ENCODE measurements around the gene SMAD3.

The SMAD3 gene

GRCh38 chr15:67127965-67128364, 62.6 kb downstream of the SMAD3 start:
- DNase-seq: peak; percentile 94

- no peak for DNase-seq
These were observed 64.8 kb downstream of the SMAD3 start for GRCh38 chr15:67130166-67130565.

DNA sequence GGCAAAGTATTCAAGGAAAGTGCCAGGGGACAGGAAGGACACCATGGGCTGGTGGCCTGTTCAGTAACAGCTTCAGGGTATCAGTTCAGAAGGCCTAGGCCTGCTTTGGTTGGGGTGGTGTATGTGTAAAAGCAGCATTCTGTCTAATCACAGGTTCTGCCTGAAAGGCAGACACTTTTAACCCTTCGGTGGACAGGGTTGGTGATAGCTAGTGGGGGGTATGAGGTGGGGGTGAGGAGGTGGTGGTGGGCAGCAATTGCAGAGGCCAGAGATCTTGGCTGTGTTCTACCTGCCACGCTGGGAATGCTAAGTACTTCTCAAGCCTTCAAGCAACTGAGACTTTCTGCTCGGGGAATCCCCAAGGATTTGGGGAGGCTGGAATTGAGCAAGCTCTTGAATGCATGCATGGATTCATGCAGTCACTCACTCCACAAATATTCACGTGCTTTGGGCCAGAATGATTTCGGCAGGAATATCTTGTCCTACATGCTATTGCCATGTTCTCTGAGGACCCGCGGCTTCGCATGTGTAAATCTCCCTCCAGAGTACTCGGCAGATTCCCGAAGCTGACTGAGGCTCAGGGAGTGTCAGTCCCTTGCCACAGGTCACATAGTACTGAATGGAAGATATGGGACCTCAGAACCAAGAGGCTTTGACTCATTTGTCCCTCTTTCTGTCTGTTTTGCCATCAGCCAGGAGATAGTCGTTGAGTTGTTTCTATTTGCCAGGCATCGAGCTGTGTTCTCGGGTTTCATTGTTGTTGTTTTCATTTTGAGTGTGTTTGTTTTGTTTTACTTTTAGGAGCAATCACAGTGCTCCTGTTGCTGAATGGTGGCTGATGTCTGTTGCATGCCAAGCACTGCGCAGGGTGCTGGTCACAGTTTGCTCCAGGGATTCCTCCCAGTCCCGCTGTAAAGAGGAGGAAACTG, 65.5 kb downstream of the SMAD3 start:
- DNase-seq: no peak

GRCh38 chr15:67132276-67132675, 66.9 kb downstream of the SMAD3 start:
- DNase-seq: no peak

DNA sequence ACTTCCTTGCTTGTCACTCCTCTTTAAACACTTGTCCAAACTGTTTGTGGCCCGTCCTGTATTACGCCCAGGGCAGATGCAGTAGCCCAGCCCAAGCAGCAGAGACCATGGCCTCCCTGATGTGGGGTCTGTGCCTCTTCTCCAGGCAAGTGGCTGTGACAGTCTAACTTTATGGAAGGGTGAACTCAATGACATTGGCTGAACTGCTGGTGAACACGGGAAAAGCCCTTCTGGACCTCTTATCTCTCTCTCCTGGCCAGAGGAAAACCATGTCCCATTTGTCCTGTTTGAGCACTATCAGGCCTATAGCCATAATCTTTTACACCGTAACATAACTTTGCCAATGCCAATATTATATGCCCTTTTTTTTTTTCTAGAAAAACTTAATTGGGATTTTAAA, 67.6 kb downstream of the SMAD3 start:
- DNase-seq: no peak

- no peak for DNase-seq
These were observed 68.3 kb downstream of the SMAD3 start for GRCh38 chr15:67133738-67134066.

DNA sequence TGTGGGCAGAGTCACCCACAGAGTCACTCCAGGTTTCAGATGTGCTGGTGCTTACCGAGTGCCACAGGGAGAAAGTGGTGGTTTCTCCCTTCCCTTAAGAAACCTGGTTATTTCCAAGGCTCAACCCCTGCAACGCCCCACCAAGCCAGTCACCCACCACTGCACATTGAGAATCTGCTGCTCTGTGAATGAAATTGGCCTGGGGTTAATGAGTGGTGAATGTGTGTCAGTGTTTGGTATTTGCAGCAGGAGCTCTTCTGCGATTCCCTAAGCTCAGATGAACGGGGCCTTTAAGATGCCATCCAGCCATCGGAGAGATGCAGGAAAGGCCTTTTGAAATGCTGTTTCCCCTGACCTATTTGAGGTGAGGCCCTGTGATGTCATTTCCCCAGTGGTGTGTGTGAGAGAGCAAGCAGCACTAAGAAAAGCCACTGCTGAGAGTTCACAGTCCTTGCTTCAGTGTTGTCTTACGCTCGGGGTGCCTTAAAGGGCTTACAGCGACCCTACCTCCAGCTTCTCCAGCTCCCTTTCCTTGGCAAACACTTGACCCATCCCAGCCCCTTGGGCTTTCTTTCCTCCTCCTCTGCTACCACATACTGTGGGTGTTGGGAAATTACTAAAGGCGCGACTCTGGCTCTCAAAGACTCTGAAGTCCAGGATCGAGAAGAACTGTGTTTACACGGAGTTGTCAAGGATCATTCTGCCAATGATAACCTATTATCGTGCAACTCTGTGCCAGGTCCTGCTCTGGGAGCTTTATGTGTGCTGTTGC, 68.9 kb downstream of the SMAD3 start:
- no peak for DNase-seq

- no peak for DNase-seq
These were observed 69.6 kb downstream of the SMAD3 start for GRCh38 chr15:67134871-67135492.

GRCh38 chr15:67135494-67135893, 70.1 kb downstream of the SMAD3 start:
- DNase-seq: no peak

DNA sequence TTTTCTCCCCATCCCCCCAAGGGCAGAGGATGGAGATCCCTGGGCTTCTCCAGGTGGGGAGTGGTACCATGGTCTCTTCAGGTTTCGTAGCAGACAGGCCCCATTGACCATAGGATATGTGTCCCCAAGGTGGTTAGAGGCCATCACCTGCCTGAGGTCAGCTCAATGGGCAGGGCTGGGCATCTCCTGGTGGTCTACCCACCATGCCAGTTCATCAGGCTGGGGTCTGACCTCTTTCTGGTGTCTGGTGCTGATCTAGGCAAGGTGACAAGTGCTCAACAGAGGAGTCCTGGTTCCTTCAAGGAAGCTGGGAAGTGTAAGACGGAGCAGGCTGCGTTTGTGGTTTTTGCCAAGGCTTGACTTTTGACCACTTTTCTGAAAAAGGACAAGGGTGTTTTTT, 71.4 kb downstream of the SMAD3 start:
- no peak for DNase-seq

- peak; percentile 48 for DNase-seq
These were observed 71.9 kb downstream of the SMAD3 start for GRCh38 chr15:67137319-67137718.

- DNase-seq: no peak
These were observed 72.8 kb downstream of the SMAD3 start for GRCh38 chr15:67137951-67138848.

DNA sequence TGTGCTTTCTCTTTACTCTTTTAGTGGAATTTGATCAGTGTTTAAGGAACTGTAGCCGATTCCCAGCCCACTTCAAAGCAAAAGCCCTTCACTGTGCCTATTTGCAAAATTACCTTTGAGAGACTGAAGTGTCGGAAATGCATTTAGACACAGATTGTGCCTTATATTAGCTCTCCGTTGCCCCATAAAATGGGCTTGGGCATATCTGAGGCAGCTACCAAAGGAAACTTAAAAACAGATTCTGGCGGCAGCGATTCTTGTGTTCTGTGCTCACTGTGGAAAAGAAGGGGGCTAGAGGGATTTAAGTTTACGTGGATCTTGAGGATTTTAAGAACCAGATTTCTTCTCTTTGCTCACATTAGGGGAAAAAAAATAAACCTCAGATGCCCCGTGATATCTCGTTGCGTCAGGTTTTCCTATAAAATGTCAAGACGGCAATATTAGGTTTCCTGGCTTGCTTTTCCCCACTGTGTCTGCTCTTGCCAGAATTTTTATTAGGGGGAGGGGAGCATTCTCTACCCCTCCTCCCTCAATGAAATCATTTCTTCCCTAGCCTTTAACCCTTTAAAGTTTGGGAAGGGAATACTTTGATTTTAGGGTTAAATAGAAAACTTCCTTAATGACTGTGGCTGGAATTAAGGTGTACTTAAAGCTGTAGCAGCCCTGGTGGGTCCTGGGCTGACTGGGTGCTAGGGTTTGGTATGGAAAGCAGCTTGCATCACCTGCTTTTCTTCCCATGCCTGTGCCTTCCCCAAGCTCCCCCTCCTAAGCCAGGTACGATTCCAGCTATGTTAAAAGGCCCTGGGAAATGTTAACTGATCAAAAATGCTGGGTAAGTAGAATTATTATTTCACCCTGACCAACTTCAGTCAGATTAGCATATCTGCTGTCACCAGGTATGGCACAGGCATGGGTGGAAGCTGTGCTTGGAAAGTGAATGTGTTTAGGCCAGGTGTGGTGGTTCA, 73.8 kb downstream of the SMAD3 start:
- no peak for DNase-seq

DNA sequence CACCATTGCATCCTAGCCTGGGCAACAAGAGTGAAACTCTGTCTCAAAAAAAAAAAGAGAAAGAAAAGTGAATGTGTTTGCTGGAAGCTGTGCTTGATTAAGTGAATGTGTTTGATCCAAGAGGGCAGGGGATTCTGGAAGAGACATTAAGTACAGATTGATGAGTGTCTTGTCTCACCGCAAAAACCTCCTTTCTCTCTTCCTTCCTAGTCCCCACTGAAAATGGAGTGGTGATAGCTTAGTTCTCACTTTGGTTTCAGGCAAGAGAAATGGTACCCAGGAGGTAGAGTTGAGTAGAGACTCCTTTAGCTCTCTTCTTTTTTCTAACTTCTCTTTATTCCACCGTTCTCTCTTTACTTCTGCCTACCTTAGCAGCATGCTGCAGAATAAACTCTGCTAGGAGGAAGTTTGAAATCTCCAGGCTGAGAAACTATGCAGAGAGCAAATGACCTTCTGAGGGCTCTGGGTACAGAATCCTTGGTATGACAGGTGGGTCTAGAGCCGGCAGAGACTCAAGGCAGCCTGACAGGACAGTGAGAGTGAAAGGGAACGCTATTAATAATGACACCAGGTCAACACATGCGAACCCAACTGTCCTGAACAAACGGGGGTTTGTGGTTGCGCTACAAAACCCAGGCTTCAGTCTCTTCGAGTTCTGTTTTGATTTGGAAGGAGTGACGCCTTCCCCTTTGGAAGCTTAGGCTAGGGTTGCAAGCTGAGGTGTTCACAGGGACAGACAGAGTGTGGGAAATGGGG, 74.9 kb downstream of the SMAD3 start:
- no peak for DNase-seq

DNA sequence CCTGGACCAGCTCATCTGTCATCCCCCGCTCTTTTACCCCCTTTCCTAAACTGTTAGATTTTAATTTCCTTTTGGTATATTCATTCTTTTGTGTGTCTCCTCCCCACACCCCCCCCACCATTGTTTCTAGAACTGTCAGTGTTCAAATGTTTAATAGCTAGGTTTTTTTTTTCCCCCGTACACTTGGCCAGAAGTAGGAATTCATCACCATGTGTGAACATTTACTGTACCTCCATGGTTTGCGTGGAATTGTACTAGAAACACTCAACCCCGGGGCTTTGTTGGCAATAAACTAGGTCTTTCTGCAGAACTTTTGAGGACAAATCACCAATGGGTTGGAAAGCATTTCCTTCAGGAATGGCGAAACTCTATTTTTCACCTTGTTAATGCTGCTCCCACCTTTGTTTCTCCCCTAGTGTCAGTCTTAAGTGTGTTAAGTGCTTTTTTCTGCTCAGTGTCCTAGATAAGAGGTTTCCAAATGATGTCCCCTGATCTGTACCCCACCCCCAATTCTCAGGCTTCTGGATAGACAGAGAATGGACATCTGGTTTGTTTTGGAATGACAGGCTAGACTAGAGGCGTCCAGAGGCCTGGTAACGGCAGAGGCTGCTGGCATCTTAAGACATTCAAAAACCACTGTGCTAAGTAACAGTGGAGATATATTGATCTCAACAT, 76.8 kb downstream of the SMAD3 start:
- no peak for DNase-seq

DNA sequence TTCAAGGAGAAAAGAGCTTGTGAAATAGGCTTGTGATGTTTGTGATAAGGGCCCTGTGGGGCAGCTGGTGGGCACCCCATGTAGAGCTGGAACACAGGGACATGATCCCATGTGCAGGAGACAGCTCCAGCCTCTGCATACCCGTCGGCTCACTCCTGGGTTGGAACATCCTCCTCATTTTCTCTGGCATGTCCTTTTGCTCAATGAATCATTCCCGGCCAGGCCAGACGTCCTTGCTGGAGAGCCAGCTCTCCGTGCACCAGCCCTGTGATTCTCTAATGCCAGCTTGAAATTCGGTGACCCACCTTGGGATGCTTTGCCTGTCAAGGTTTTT, 77.3 kb downstream of the SMAD3 start:
- no peak for DNase-seq

DNA sequence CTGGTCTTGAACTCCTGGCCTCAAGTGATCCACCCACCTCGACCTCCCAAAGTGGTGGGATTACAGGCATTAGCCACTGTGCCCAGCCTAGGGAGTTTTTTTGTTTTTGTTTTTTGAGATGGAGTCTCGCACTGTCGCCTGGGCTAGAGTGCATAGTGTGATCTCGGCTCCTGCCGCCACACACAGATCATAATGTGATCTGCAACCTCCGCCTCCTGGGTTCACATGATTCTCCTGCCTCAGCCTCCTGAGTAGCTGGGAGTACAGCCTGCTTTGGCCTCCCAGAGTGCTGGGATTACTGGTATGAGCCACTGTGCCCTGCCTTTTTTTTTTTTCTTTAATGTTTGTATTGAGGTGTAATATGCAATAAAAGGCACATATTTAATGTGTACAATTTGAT, 78.2 kb downstream of the SMAD3 start:
- no peak for DNase-seq

DNA sequence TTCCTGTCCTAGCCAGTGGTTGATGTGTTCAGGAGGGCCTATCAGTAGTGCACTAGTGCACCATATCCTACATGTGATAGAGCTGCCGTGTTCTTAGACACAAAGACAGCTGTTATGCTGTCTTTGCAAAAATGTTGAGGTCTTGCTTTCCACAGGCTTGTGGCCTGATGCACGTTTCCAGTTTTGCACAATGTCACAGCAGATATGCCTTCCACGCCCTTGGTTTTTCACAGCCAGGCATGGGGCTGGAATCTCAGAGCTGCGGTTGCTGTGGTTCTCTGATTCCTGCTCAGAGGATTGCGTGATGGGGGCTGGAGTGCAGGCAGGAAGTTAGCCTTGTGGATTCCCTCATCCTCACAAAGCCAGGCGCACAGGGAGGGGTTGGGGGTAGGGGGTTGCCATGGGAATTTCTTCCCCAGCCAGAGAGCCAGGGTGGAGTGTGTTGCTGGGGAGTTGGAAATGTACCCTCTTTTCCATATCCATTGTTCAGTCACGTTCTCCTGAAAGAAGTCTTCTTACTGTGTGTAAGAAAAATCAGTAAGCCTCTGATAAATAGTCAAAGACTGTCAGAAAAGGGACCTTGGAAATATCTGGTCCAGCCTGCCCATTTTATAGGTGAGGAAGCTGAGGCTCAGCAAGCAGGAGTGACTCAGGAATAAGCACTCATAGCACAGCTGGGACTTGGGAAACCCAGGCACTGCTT, 79.4 kb downstream of the SMAD3 start:
- peak; percentile 79 for DNase-seq

DNA sequence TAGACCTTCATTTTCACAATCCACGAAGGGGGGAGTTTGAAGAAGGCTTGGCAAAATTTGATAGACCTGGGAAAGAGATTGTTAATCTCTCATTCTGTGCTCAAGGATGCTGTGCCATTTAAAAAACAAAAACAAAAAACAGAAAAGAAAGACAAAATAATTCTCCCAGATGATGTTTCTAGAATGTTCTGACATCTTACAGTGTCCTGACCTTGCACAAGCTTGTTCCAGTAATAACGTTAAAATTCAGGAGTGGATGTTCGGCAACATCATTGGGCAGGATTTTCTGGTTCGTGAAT, 79.9 kb downstream of the SMAD3 start:
- no peak for DNase-seq

GRCh38 chr15:67145710-67146109, 80.3 kb downstream of the SMAD3 start:
- no peak for DNase-seq
